ENCODE measurements around the gene OR5M8.

Gene OR5M8

GRCh38 chr11:56491270-56491669 lies at the start of gene OR5M8:
Gene OR5M8 (minus strand): TSS chr11:56491370. CDS start chr11:56491370, 0 bp downstream.
- no peak for DNase-seq

GRCh38 chr11:56533054-56533740 lies 42.0 kb upstream of the OR5M8 start:
- no peak for DNase-seq

- no peak for DNase-seq
Measured at GRCh38 chr11:56531856-56532255, 40.7 kb upstream of the OR5M8 start.

- DNase-seq: no peak
Measured at GRCh38 chr11:56522008-56522407, 30.8 kb upstream of the OR5M8 start.

- no peak for DNase-seq
Measured at GRCh38 chr11:56513280-56513679, 22.1 kb upstream of the OR5M8 start.

GRCh38 chr11:56509439-56509838 lies 18.3 kb upstream of the OR5M8 start:
- no peak for DNase-seq

GRCh38 chr11:56497010-56497409 lies 5.8 kb upstream of the OR5M8 start:
- no peak for DNase-seq

- DNase-seq: no peak
Measured at GRCh38 chr11:56495117-56495516, 3.9 kb upstream of the OR5M8 start.

- no peak for DNase-seq
Measured at GRCh38 chr11:56486801-56487200, 4.4 kb downstream of the OR5M8 start.

- DNase-seq: no peak
Measured at GRCh38 chr11:56474729-56475235, 16.4 kb downstream of the OR5M8 start.

- no peak for DNase-seq
Measured at GRCh38 chr11:56473252-56473651, 17.9 kb downstream of the OR5M8 start, which contains the start of gene OR5M3. Gene OR5M3 (minus strand): TSS chr11:56473352. CDS start chr11:56470497, 2,855 bp downstream.

- DNase-seq: no peak
Measured at GRCh38 chr11:56457076-56457475, 34.1 kb downstream of the OR5M8 start.

- DNase-seq: no peak
Measured at GRCh38 chr11:56453521-56453920, 37.6 kb downstream of the OR5M8 start.
